NB4 (cell line): Measurements from ENCODE around the gene SHANK1.

Source experiments
- DNase-seq: peaks from one replicate; pipeline ENCODE4 v3.0.0; 2010; ENCODE audit warnings: low read depth
- H3K4me3 ChIP-seq: one replicate; pipeline ENCODE4 v1.5.1; 2011; ENCODE audit warnings: mild to moderate bottlenecking, low read depth, low read length, moderate library complexity
- MYC ChIP-seq: IDR thresholded peaks from 2 replicates; pipeline ENCODE4 v1.6.1; 2011; ENCODE audit warnings: low read depth, low read length
- POLR2A ChIP-seq: IDR thresholded peaks from 2 replicates; pipeline ENCODE4 v1.6.1; 2011; ENCODE audit warnings: mild to moderate bottlenecking; ENCODE audit not compliant: insufficient read length; ENCODE audit errors: extremely low read depth
- TF ChIP-seq, protein P1 (sequence below): IDR thresholded peaks from one replicate; pipeline ENCODE4 v1.5.1; 2012; ENCODE audit warnings: low read depth, low read length
- TF ChIP-seq, protein P2 (sequence below): IDR thresholded peaks from 2 replicates; pipeline ENCODE4 v1.6.1; 2011; ENCODE audit warnings: low read depth, low read length

Gene SHANK1

DNA sequence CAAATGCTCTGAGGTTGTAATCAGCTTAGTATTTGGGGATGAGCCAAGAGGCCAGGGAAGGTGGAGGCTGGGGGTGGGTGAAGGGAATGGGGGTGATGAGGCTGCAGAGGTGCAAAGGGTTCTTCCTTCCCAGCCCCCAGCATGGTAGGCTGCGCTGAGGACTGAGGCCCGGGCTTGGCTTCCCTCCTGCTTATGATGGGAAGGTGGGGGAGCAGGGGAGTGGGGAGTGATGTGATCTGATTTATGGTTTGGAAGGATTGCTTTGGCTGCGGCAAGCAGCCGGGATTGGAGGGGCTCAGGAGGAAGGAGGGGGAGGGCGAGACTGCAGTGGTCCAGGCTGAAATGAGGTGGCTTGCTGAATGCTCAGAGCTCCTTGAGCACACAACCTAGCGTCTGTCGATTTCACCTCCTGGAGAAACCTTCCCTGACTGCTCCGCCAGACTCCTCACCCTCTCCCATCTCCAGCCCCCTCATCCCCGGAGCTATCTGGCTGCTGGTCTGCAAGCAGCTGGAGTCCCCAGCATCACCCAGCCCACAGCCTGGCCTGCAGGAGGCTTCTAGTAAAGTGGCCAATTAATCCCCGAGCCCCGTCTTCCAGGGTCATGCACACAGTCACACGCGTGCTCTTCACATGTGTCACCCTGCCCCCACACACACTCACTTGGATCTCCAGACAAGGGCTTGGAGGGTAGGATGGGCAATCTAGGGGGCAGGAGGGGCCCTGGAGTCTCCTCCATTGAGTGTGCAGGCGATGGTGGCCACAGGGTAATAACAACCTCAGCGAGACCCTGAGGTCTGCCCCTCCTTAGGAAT lies 2.8 kb upstream of the SHANK1 start:
- DNase-seq = peak; percentile 57
- H3K4me3 ChIP-seq = peak overlapping the region; percentile 98
- TF ChIP-seq, protein P1, sequence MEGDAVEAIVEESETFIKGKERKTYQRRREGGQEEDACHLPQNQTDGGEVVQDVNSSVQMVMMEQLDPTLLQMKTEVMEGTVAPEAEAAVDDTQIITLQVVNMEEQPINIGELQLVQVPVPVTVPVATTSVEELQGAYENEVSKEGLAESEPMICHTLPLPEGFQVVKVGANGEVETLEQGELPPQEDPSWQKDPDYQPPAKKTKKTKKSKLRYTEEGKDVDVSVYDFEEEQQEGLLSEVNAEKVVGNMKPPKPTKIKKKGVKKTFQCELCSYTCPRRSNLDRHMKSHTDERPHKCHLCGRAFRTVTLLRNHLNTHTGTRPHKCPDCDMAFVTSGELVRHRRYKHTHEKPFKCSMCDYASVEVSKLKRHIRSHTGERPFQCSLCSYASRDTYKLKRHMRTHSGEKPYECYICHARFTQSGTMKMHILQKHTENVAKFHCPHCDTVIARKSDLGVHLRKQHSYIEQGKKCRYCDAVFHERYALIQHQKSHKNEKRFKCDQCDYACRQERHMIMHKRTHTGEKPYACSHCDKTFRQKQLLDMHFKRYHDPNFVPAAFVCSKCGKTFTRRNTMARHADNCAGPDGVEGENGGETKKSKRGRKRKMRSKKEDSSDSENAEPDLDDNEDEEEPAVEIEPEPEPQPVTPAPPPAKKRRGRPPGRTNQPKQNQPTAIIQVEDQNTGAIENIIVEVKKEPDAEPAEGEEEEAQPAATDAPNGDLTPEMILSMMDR = no peak
- TF ChIP-seq POLR2A (no peak), MYC (peak; percentile 49; the same call in 1 of the 2 replicates)
- TF ChIP-seq, protein P2, sequence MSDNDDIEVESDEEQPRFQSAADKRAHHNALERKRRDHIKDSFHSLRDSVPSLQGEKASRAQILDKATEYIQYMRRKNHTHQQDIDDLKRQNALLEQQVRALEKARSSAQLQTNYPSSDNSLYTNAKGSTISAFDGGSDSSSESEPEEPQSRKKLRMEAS = peak; percentile 59

DNA sequence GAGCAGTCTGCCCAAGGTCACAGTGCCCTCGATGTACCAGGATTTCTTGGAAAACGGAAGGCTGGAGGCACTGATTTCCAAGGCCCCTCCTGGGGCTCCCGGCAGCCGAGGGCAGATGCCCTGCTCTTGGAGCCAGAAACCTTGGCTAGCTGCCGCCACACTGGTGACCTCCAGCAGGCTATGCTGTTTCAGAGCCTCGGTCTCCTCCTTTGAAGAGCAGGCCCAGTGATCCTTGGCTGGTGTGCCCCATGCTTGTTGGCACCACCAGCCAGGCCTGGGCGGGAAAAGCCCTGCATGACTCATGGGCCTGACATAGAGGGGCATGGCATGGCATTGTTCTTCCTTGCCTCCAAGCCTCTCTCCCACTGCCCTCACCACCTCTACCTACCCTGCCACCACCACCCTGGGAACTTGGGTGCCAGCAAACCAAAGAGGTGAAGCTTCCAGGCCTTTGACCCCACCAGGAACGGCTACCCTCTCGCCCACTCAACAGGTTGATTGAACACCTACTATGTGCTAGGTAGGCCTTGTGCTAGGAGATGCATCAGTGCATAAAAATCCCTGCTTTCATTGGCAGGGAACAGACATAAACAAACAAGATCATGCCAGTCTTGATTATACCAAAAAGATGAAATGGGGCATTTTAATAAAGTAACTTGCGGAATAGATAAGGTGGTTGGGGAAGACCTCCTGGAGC lies 2.0 kb upstream of the SHANK1 start:
- no peak for TF ChIP-seq POLR2A
- TF ChIP-seq, protein P1 = no peak
- TF ChIP-seq, protein P2 = no peak
- no peak for TF ChIP-seq MYC
- peak; percentile 42 for DNase-seq
- peak overlapping the region; percentile 98 for H3K4me3 ChIP-seq

DNA sequence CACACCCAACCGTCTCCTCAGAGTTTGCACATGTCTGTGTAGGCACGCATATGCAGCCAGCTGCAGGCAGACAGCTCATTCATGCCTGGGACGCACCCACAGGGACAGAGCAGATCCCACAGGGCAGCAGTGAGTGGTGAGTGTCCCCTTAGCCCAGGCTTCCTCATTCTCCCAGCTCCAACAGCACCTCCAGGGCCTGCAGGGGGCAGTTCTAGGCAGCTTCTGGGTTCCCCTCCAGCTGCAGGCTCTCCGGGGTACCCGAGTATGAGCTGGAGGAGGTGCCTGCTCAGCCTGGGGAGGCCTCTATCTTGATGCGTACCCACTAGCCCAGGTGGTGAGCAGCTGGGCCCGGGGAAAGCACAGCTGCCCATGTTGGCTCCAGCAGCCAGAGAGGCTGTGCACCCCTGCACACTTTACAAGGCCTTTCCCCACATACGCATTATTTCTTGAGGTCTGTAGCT lies 1.3 kb upstream of the SHANK1 start:
- DNase-seq = peak; percentile 94
- TF ChIP-seq MYC = no peak
- TF ChIP-seq, protein P1 = peak; percentile 58
- TF ChIP-seq POLR2A = no peak
- TF ChIP-seq, protein P2 = peak; percentile 64
- peak overlapping the region; percentile 21 for H3K4me3 ChIP-seq

DNA sequence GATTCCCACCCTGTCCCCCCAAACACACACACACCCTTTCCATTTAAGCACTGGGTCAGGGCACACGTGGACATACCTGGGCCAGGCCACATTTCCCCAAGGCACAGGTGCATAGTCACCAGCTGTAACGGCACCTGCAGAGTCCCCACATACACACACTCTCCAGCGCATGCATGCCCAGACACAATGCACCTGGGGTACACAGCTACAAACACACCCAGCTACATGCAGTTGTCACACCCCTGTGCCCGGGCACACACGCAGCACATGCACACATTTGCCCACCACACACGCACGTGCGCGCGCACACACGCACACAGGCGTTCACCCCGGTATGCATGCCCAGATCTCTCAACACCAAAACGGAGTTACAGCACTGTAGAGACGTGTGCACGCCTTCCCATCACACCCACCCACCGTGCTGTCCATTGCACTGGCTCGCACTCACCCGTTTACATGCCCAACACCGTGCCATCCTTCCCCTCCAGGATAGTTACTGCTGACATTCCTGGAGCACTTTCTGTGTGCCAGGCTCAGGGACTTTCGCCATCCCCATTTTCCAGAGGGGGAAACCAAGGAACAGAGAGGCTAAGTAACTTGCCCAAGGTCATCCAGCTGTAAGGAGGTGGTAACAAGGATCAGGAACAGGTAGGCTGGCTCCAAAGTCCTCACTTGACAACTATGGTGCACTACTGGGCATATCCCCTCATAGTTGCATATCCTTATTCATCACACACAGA lies 749 bp upstream of the SHANK1 start:
- TF ChIP-seq MYC (0 out of 2 replicates have a peak, but pooled peaks have one; percentile 8), POLR2A (no peak)
- peak; percentile 32 for DNase-seq
- H3K4me3 ChIP-seq = peak overlapping the region; percentile 21

DNA sequence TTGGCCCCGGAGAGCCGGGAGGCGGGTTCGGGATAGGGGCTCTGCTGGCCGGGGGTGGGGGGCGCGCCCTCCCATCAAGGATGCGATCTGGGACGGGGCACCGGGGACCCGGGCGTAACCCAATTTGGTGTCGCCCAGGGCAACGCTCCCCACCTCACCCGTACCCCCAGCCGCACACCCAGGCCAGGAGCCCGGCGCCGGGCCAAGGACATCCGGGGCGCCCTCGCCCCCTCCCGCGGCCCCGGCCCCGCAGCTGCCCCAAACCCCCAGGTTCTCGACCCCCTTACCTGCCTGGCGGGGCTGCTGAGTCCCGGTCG lies 525 bp downstream of the SHANK1 start:
- peak overlapping the region; percentile 38 for H3K4me3 ChIP-seq
- DNase-seq = no peak
- TF ChIP-seq, protein P1 = no peak
- TF ChIP-seq, protein P2 = no peak
- no peak for TF ChIP-seq POLR2A
- no peak for TF ChIP-seq MYC
